ENCODE data around the gene RNF157. TPM values are rescaled to one million over a fixed set of nuclear protein-coding genes. Genes with fewer than 3 reads are reported as not detected.
A peak's percentile ranks its signal among the peaks of the same experiment; 100 is the strongest.

Gene RNF157
- 0.43 TPM for polyA plus RNA-seq

- Mint-ChIP-seq H3K4me1 (peaks cover 8 to 13% (median 9%) of the 10 kb centered on the region in 3 donors), H3K27me3 (peaks cover 28% of the 10 kb centered on the region), H3K4me3 (peak within 1 kb of the TSS; percentile 76 to 93 (median 86)), H3K36me3 (no peaks in the 10 kb centered on the region), H3K27ac (peak within 1 kb of the TSS in 2 of 3 donors; percentile 19 to 22), H3K9me3 (no peaks in the 10 kb centered on the region)
These were observed at the start of gene RNF157 for GRCh38 chr17:76240461-76241203. TSS of gene RNF157 (minus strand) at chr17:76240493. CDS start at chr17:76240240, 253 bp downstream.

GRCh38 chr17:76281573-76282371 lies 41.5 kb upstream of the RNF157 start:
- Mint-ChIP-seq H3K27ac (peak overlapping the region in 1 of 3 donors; percentile 67), H3K27me3 (peaks cover 1% of the 10 kb centered on the region), H3K9me3 (no peaks in the 10 kb centered on the region), H3K4me3 (no peak overlapping the region), H3K4me1 (peaks cover 1 to 5% (median 2%) of the 10 kb centered on the region in 3 donors), H3K36me3 (no peaks in the 10 kb centered on the region)

- no peaks in the 10 kb centered on the region for H3K9me3 Mint-ChIP-seq
- peaks cover 9 to 10% (median 10%) of the 10 kb centered on the region in 3 donors for H3K4me1 Mint-ChIP-seq
- H3K4me3 Mint-ChIP-seq: no peak overlapping the region
- peaks cover 1% of the 10 kb centered on the region for H3K27me3 Mint-ChIP-seq
- no peaks in the 10 kb centered on the region for H3K36me3 Mint-ChIP-seq
- H3K27ac Mint-ChIP-seq: no peak overlapping the region
These were observed 40.4 kb upstream of the RNF157 start for GRCh38 chr17:76280650-76281049.

GRCh38 chr17:76279742-76280287 lies 39.5 kb upstream of the RNF157 start:
- H3K27me3 Mint-ChIP-seq: peaks cover 1% of the 10 kb centered on the region
- peak overlapping the region in 1 of 3 donors; percentile 93 for H3K27ac Mint-ChIP-seq
- H3K4me1 Mint-ChIP-seq: peaks cover 12 to 18% (median 13%) of the 10 kb centered on the region in 3 donors
- no peaks in the 10 kb centered on the region for H3K9me3 Mint-ChIP-seq
- peak overlapping the region in 1 of 4 donors; percentile 69 for H3K4me3 Mint-ChIP-seq
- no peaks in the 10 kb centered on the region for H3K36me3 Mint-ChIP-seq

GRCh38 chr17:76278952-76279741 lies 38.9 kb upstream of the RNF157 start:
- peak overlapping the region in 2 of 4 donors; percentile 28 to 69 for H3K4me3 Mint-ChIP-seq
- peaks cover 14 to 21% (median 19%) of the 10 kb centered on the region in 3 donors for H3K4me1 Mint-ChIP-seq
- H3K36me3 Mint-ChIP-seq: no peaks in the 10 kb centered on the region
- no peaks in the 10 kb centered on the region for H3K9me3 Mint-ChIP-seq
- peak overlapping the region in 1 of 3 donors; percentile 93 for H3K27ac Mint-ChIP-seq
- peaks cover 1% of the 10 kb centered on the region for H3K27me3 Mint-ChIP-seq

- Mint-ChIP-seq H3K27ac (peak overlapping the region in 1 of 3 donors; percentile 93), H3K4me3 (no peak overlapping the region), H3K27me3 (peaks cover 1% of the 10 kb centered on the region), H3K36me3 (no peaks in the 10 kb centered on the region), H3K4me1 (peaks cover 17 to 21% (median 21%) of the 10 kb centered on the region in 3 donors), H3K9me3 (no peaks in the 10 kb centered on the region)
These were observed 38.1 kb upstream of the RNF157 start for GRCh38 chr17:76278268-76278908.

GRCh38 chr17:76277300-76278267 lies 37.3 kb upstream of the RNF157 start:
- H3K4me3 Mint-ChIP-seq: no peak overlapping the region
- H3K27ac Mint-ChIP-seq: peak overlapping the region in 2 of 3 donors; percentile 82 to 90
- H3K27me3 Mint-ChIP-seq: peaks cover 1% of the 10 kb centered on the region
- peaks cover 21 to 25% (median 22%) of the 10 kb centered on the region in 3 donors for H3K4me1 Mint-ChIP-seq
- no peaks in the 10 kb centered on the region for H3K9me3 Mint-ChIP-seq
- no peaks in the 10 kb centered on the region for H3K36me3 Mint-ChIP-seq

- no peaks in the 10 kb centered on the region for H3K36me3 Mint-ChIP-seq
- H3K27me3 Mint-ChIP-seq: peaks cover 1% of the 10 kb centered on the region
- peak overlapping the region; percentile 76 to 97 (median 90) for H3K27ac Mint-ChIP-seq
- H3K4me3 Mint-ChIP-seq: peak overlapping the region in 3 of 4 donors; percentile 20 to 49 (median 37)
- peaks cover 21 to 25% (median 22%) of the 10 kb centered on the region in 3 donors for H3K4me1 Mint-ChIP-seq
- H3K9me3 Mint-ChIP-seq: no peaks in the 10 kb centered on the region
These were observed 36.4 kb upstream of the RNF157 start for GRCh38 chr17:76276461-76277299.

- Mint-ChIP-seq H3K36me3 (no peaks in the 10 kb centered on the region), H3K27me3 (peaks cover 1% of the 10 kb centered on the region), H3K4me1 (peaks cover 25 to 29% (median 26%) of the 10 kb centered on the region in 3 donors), H3K4me3 (peak overlapping the region in 3 of 4 donors; percentile 6 to 48 (median 20)), H3K9me3 (no peaks in the 10 kb centered on the region), H3K27ac (peak overlapping the region; percentile 76 to 97 (median 90))
These were observed 35.8 kb upstream of the RNF157 start for GRCh38 chr17:76276069-76276431.

GRCh38 chr17:76275382-76276068 lies 35.2 kb upstream of the RNF157 start:
- H3K4me3 Mint-ChIP-seq: peak overlapping the region in 3 of 4 donors; percentile 6 to 55 (median 48)
- no peaks in the 10 kb centered on the region for H3K9me3 Mint-ChIP-seq
- peaks cover 1% of the 10 kb centered on the region for H3K27me3 Mint-ChIP-seq
- peaks cover 30 to 32% (median 30%) of the 10 kb centered on the region in 3 donors for H3K4me1 Mint-ChIP-seq
- peak overlapping the region; percentile 76 to 97 (median 90) for H3K27ac Mint-ChIP-seq
- H3K36me3 Mint-ChIP-seq: no peaks in the 10 kb centered on the region

GRCh38 chr17:76274112-76274956 lies 34.0 kb upstream of the RNF157 start:
- Mint-ChIP-seq H3K27ac (peak overlapping the region; percentile 43 to 97 (median 96)), H3K27me3 (no peaks in the 10 kb centered on the region), H3K4me1 (peaks cover 32 to 40% (median 35%) of the 10 kb centered on the region in 3 donors), H3K36me3 (no peaks in the 10 kb centered on the region), H3K4me3 (peak overlapping the region in 3 of 4 donors; percentile 16 to 75 (median 55)), H3K9me3 (no peaks in the 10 kb centered on the region)
